ENCODE results near the gene FBN1.

- TF ChIP-seq POLR2A (IDR thresholded peaks at IDR 0.05) (no peak), CTCF (IDR thresholded peaks at IDR 0.05) (no peak), EP300 (IDR thresholded peaks at IDR 0.05) (no peak)
Observed at GRCh38 chr15:48527517-48527916, 118.0 kb downstream of the FBN1 start.
